GM12891 (cell line): ENCODE data around the gene PPFIA1.
"Not testable (repeated sequence)": the region's sequence is repeated elsewhere in the genome, so short reads cannot be mapped to it uniquely, and the experiment has no call there.

Experiments used
- DNase-seq: peaks from one replicate; pipeline ENCODE4 v3.0.0; 2011; ENCODE audit warnings: low spot score; ENCODE audit not compliant: insufficient read length
- FAIRE-seq: peaks from 2 replicates; lab custom pipeline; 2011; peaks lifted over from hg19 to GRCh38; lab: Jason Lieb, UNC
- PAX5 ChIP-seq: IDR thresholded peaks from 2 replicates; pipeline ENCODE4 v1.6.1; 2011; ENCODE audit warnings: low read length, moderate library complexity, mild to moderate bottlenecking; ENCODE audit not compliant: insufficient read depth, severe bottlenecking
- POLR2A ChIP-seq: IDR thresholded peaks from 2 replicates; pipeline ENCODE4 v1.6.1; 2011; ENCODE audit warnings: low read depth, low read length, control low read depth
- POLR2AphosphoS5 ChIP-seq: IDR thresholded peaks from 2 replicates; pipeline ENCODE4 v1.6.1; 2011; ENCODE audit warnings: low read depth, low read length, control low read depth
- POU2F2 ChIP-seq: IDR thresholded peaks from 2 replicates; pipeline ENCODE4 v1.6.1; 2011; ENCODE audit warnings: low read depth, mild to moderate bottlenecking, control low read depth, low read length, moderate library complexity
- SPI1 ChIP-seq: IDR thresholded peaks from 2 replicates; pipeline ENCODE4 v1.6.1; 2011; ENCODE audit warnings: low read depth, low read length, control low read depth
- TAF1 ChIP-seq: IDR thresholded peaks from 2 replicates; pipeline ENCODE4 v1.6.1; 2011; ENCODE audit warnings: low read depth, low read length, control low read depth

PPFIA1 gene

GRCh38 chr11:70319396-70320076 lies 49.0 kb downstream of the PPFIA1 start:
- TF ChIP-seq POLR2A (no peak), POU2F2 (no peak), TAF1 (no peak), POLR2AphosphoS5 (no peak), SPI1 (no peak), PAX5 (no peak)
- DNase-seq, result no peak
- no peak for FAIRE-seq

GRCh38 chr11:70322666-70323065 lies 52.2 kb downstream of the PPFIA1 start:
- TF ChIP-seq SPI1, result no peak
- TF ChIP-seq TAF1, result no peak
- TF ChIP-seq POU2F2, result no peak
- DNase-seq (no peak), FAIRE-seq (no peak)

- DNase-seq (no peak), FAIRE-seq (no peak)
- TF ChIP-seq PAX5 (no peak), POLR2A (no peak), POLR2AphosphoS5 (no peak), POU2F2 (no peak), SPI1 (no peak), TAF1 (no peak)
Observed at GRCh38 chr11:70323806-70324205, 53.3 kb downstream of the PPFIA1 start.

- peak; percentile 47 for DNase-seq
- peak; percentile 62 for FAIRE-seq
- TF ChIP-seq POLR2A (no peak), SPI1 (peak; percentile 34; the same call in 1 of the 2 replicates)
Observed at GRCh38 chr11:70324376-70325115, 54.1 kb downstream of the PPFIA1 start.

- TF ChIP-seq TAF1, result no peak
- TF ChIP-seq SPI1, result no peak
- no peak for TF ChIP-seq POLR2A
- TF ChIP-seq PAX5, result no peak
- TF ChIP-seq POLR2AphosphoS5, result no peak
- TF ChIP-seq POU2F2, result no peak
- FAIRE-seq, result no peak
Observed at GRCh38 chr11:70325824-70326223, 55.3 kb downstream of the PPFIA1 start.

GRCh38 chr11:70326365-70326811 lies 55.9 kb downstream of the PPFIA1 start:
- TF ChIP-seq TAF1, result no peak
- no peak for TF ChIP-seq POU2F2
- no peak for TF ChIP-seq POLR2AphosphoS5
- TF ChIP-seq PAX5, result no peak
- TF ChIP-seq SPI1, result no peak
- no peak for DNase-seq
- FAIRE-seq, result no peak

More at GRCh38 chr11:70325824-70326223, 55.3 kb downstream of the PPFIA1 start:
- DNase-seq, result no peak

- DNase-seq, result no peak
- no peak for FAIRE-seq
- no peak for TF ChIP-seq POU2F2
Observed at GRCh38 chr11:70326833-70327232, 56.3 kb downstream of the PPFIA1 start.

GRCh38 chr11:70327717-70328116 lies 57.2 kb downstream of the PPFIA1 start:
- no peak for FAIRE-seq
- TF ChIP-seq POU2F2, result no peak
- no peak for TF ChIP-seq POLR2AphosphoS5
- TF ChIP-seq POLR2A, result no peak
- TF ChIP-seq TAF1, result no peak
- no peak for TF ChIP-seq PAX5
- no peak for TF ChIP-seq SPI1
- DNase-seq, result peak; percentile 20

GRCh38 chr11:70328556-70328955 lies 58.1 kb downstream of the PPFIA1 start:
- FAIRE-seq (no peak), DNase-seq (no peak)
- TF ChIP-seq POLR2AphosphoS5, result no peak

- DNase-seq, FAIRE-seq: not testable (repeated sequence)
Observed at GRCh38 chr11:70331320-70331843, 60.9 kb downstream of the PPFIA1 start.

- TF ChIP-seq POLR2A (no peak), SPI1 (no peak), POU2F2 (no peak), PAX5 (no peak), TAF1 (no peak), POLR2AphosphoS5 (no peak)
- no peak for DNase-seq
- no peak for FAIRE-seq
Observed at GRCh38 chr11:70331901-70332300, 61.4 kb downstream of the PPFIA1 start.
